ENCODE data around the gene SNRPF.

GRCh38 chr12:95881331-95881955, 22.7 kb downstream of the SNRPF start:
- TF ChIP-seq CTCF (IDR thresholded peaks at IDR 0.05) (no peak), POLR2A (IDR thresholded peaks at IDR 0.05; ENCODE audit: low read length) (no peak), EHMT2 (IDR thresholded peaks at IDR 0.05; ENCODE audit: low read depth) (no peak), RNF2 (IDR thresholded peaks at IDR 0.05; ENCODE audit: borderline replicate concordance, low read depth) (no peak), JUNB (IDR thresholded peaks at IDR 0.05) (no peak)
- TF ChIP-seq, protein P1, sequence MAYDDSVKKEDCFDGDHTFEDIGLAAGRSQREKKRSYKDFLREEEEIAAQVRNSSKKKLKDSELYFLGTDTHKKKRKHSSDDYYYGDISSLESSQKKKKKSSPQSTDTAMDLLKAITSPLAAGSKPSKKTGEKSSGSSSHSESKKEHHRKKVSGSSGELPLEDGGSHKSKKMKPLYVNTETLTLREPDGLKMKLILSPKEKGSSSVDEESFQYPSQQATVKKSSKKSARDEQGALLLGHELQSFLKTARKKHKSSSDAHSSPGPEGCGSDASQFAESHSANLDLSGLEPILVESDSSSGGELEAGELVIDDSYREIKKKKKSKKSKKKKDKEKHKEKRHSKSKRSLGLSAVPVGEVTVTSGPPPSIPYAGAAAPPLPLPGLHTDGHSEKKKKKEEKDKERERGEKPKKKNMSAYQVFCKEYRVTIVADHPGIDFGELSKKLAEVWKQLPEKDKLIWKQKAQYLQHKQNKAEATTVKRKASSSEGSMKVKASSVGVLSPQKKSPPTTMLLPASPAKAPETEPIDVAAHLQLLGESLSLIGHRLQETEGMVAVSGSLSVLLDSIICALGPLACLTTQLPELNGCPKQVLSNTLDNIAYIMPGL (CRISPR knock-in tag; IDR thresholded peaks at IDR 0.05; ENCODE audit: borderline replicate concordance) = no peak

Measured in A549 (cell line).